K562 (cell line): ENCODE results near the gene SETD3.

Experiments used
- BHLHE40 ChIP-seq: IDR thresholded peaks from 2 replicates; pipeline ENCODE4 v1.6.1; 2011; ENCODE audit warnings: low read length, improper control_type of control experiment
- BMI1 ChIP-seq: fragments of 150-350 bp; IDR thresholded peaks from 2 replicates; pipeline ENCODE4 v1.6.1; 2014; ENCODE audit warnings: low read length
- EP300 ChIP-seq: IDR thresholded peaks from 2 replicates; pipeline ENCODE4 v1.6.1; 2012; ENCODE audit warnings: low read length, improper control_type of control experiment
- HDAC2 ChIP-seq: fragments of 450-650 bp; IDR thresholded peaks from 2 replicates; pipeline ENCODE4 v1.6.1; 2016; ENCODE audit warnings: mild to moderate bottlenecking
- HDAC8 ChIP-seq: fragments of 450-650 bp; IDR thresholded peaks from 2 replicates; pipeline ENCODE4 v1.6.1; 2016; ENCODE audit warnings: mild to moderate bottlenecking, missing genetic modification characterization, moderate library complexity, missing compliant biosample characterization
- POLR2A ChIP-seq: fragments of 450-650 bp; conservative IDR thresholded peaks from 2 replicates; pipeline ENCODE4 v1.6.1; 2016
- PURB ChIP-seq: sonication (generic); formaldehyde crosslinking; IDR thresholded peaks from 2 replicates; pipeline ENCODE4 v1.9.0; 2021; ENCODE audit warnings: low read depth, mild to moderate bottlenecking, missing genetic modification reagents
- RAD21 ChIP-seq, 2 experiments: fragments of 250-450 bp in 1 of 2; fragments of 450-650 bp in 1 of 2; sonication (Bioruptor Pico) in 1 of 2; formaldehyde crosslinking in 1 of 2; IDR thresholded peaks in 1 of 2; conservative IDR thresholded peaks in 1 of 2; 2 replicates each; pipeline versions ENCODE4 v1.4.0 to v1.8.0; 2020 to 2022; ENCODE audit warnings: mild to moderate bottlenecking in 2 of 2, moderate library complexity in 1 of 2
- RBBP5 ChIP-seq: fragments of 200-600 bp; sonication (generic); IDR thresholded peaks from 2 replicates; pipeline ENCODE4 v1.6.1; 2012; ENCODE audit warnings: borderline replicate concordance, mild to moderate bottlenecking, low read length, control low read depth, inconsistent platforms; ENCODE audit not compliant: insufficient read depth, poor library complexity, severe bottlenecking
- TF ChIP-seq, protein P1 (sequence below): sonication (generic); formaldehyde crosslinking; IDR thresholded peaks from 2 replicates; pipeline ENCODE4 v1.8.1; 2023; ENCODE audit warnings: missing genetic modification reagents, mild to moderate bottlenecking, borderline replicate concordance
- TF ChIP-seq, protein P2 (sequence below), 3 experiments: IDR thresholded peaks in 2 of 3; conservative IDR thresholded peaks in 1 of 3; 2 replicates each; pipeline ENCODE4 v1.5.1; 2011 to 2012; ENCODE audit warnings: low read length in 3 of 3, mild to moderate bottlenecking in 3 of 3, control low read depth in 2 of 3, improper control_type of control experiment in 1 of 3, inconsistent platforms in 1 of 3, low read depth in 1 of 3, mixed read lengths in 1 of 3, moderate library complexity in 1 of 3; ENCODE audit not compliant: insufficient read depth in 2 of 3

DNA sequence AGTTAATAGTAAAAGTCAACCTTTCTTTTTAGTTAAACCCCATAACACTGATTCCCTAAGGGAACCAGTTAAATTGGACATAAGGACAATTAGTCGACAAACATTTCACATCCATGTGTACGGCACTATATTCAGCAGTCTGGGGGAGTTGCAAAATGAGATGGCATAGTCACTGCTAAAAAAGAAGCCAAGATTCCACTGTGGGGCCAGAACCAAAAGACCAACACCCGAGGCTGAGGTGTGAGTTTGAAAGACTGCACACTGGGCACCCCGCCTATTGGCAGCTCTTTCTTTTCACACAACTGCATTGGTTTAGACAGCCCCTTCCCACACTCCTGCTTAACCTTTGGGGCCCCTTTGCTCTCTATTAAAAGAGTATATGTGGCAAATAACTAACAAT is 16.7 kb downstream of the SETD3 start:
- TF ChIP-seq BMI1: no peak
- TF ChIP-seq RBBP5: no peak
- no peak for TF ChIP-seq HDAC2
- TF ChIP-seq POLR2A: no peak
- no peak for TF ChIP-seq EP300
- TF ChIP-seq, protein P1, sequence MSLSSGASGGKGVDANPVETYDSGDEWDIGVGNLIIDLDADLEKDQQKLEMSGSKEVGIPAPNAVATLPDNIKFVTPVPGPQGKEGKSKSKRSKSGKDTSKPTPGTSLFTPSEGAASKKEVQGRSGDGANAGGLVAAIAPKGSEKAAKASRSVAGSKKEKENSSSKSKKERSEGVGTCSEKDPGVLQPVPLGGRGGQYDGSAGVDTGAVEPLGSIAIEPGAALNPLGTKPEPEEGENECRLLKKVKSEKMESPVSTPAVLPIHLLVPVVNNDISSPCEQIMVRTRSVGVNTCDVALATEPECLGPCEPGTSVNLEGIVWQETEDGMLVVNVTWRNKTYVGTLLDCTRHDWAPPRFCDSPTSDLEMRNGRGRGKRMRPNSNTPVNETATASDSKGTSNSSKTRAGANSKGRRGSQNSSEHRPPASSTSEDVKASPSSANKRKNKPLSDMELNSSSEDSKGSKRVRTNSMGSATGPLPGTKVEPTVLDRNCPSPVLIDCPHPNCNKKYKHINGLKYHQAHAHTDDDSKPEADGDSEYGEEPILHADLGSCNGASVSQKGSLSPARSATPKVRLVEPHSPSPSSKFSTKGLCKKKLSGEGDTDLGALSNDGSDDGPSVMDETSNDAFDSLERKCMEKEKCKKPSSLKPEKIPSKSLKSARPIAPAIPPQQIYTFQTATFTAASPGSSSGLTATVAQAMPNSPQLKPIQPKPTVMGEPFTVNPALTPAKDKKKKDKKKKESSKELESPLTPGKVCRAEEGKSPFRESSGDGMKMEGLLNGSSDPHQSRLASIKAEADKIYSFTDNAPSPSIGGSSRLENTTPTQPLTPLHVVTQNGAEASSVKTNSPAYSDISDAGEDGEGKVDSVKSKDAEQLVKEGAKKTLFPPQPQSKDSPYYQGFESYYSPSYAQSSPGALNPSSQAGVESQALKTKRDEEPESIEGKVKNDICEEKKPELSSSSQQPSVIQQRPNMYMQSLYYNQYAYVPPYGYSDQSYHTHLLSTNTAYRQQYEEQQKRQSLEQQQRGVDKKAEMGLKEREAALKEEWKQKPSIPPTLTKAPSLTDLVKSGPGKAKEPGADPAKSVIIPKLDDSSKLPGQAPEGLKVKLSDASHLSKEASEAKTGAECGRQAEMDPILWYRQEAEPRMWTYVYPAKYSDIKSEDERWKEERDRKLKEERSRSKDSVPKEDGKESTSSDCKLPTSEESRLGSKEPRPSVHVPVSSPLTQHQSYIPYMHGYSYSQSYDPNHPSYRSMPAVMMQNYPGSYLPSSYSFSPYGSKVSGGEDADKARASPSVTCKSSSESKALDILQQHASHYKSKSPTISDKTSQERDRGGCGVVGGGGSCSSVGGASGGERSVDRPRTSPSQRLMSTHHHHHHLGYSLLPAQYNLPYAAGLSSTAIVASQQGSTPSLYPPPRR (CRISPR knock-in tag): no peak
- no peak for TF ChIP-seq HDAC8 (tag)
- no peak for TF ChIP-seq BHLHE40
- TF ChIP-seq PURB: no peak
- no peak for TF ChIP-seq RAD21 (CRISPR knock-in tag; conservative IDR thresholded peaks at IDR 0.05 in 1 of 2, IDR thresholded peaks at IDR 0.05 in 1 of 2)
- TF ChIP-seq, protein P2, sequence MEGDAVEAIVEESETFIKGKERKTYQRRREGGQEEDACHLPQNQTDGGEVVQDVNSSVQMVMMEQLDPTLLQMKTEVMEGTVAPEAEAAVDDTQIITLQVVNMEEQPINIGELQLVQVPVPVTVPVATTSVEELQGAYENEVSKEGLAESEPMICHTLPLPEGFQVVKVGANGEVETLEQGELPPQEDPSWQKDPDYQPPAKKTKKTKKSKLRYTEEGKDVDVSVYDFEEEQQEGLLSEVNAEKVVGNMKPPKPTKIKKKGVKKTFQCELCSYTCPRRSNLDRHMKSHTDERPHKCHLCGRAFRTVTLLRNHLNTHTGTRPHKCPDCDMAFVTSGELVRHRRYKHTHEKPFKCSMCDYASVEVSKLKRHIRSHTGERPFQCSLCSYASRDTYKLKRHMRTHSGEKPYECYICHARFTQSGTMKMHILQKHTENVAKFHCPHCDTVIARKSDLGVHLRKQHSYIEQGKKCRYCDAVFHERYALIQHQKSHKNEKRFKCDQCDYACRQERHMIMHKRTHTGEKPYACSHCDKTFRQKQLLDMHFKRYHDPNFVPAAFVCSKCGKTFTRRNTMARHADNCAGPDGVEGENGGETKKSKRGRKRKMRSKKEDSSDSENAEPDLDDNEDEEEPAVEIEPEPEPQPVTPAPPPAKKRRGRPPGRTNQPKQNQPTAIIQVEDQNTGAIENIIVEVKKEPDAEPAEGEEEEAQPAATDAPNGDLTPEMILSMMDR (IDR thresholded peaks at IDR 0.05 in 2 of 3, conservative IDR thresholded peaks at IDR 0.05 in 1 of 3; ENCODE audit: insufficient read depth in 2 of 3, low read depth in 1 of 3, low read length in 3 of 3): no peak
